A673 (cell line): Measurements from ENCODE around the gene LRP1.

Source experiments
- CTCF ChIP-seq: fragments of 300-800, 200-600 bp; sonication (generic); conservative IDR thresholded peaks from 2 replicates; pipeline ENCODE4 v1.5.1; 2017; ENCODE audit warnings: low read depth, mild to moderate bottlenecking, antibody characterized with exemption, low read length, moderate library complexity, mixed read lengths
- EZH2 ChIP-seq: fragments of 200-600 bp; sonication (generic); IDR thresholded peaks from 2 replicates; pipeline ENCODE4 v1.6.1; 2017; ENCODE audit warnings: borderline replicate concordance, low read depth, mild to moderate bottlenecking, mixed read lengths, antibody characterized with exemption, low read length; ENCODE audit not compliant: poor library complexity, severe bottlenecking

GRCh38 chr12:57208631-57209282 lies 80.5 kb downstream of the LRP1 start:
- TF ChIP-seq CTCF, result no peak
- TF ChIP-seq EZH2, result no peak
